Ramos (cell line): ENCODE results near the gene LDLRAD4.

Experiments used
- in situ Hi-C: fragments of 300-500 bp; cut with MboI; formaldehyde crosslinking; loops from one replicate; pipeline ENCODE4 v1.14.3; 2022; ENCODE audit warnings: low sequenced_read_pairs; ENCODE audit not compliant: unreplicated experiment

Gene LDLRAD4

GRCh38 chr18:13298262-13298661 is 79.7 kb downstream of the LDLRAD4 start:
- in situ Hi-C loops: no loop called here

DNA sequence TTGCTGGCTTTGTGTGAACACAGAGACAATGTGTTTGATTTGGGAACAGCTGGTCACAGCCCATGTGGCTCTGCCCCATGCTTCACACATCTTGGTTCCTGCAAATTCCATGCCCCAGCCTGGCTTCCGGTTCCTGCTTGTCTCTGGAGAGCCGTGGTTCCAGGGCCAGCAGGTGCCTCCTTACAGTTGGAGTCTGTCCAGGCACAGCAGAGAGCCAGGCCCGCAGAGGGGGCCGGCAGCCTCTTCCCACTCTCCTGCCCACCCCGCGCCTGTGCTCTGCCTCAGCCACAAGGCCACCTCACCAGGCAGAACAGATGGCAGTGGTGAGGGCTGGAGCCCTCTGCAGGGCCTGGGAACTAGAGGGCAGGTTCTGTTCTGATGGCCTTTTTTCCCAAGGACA is 81.5 kb downstream of the LDLRAD4 start:
- in situ Hi-C loops: no loop called here

GRCh38 chr18:13300796-13301195 is 82.2 kb downstream of the LDLRAD4 start:
- in situ Hi-C loops: no loop called here

DNA sequence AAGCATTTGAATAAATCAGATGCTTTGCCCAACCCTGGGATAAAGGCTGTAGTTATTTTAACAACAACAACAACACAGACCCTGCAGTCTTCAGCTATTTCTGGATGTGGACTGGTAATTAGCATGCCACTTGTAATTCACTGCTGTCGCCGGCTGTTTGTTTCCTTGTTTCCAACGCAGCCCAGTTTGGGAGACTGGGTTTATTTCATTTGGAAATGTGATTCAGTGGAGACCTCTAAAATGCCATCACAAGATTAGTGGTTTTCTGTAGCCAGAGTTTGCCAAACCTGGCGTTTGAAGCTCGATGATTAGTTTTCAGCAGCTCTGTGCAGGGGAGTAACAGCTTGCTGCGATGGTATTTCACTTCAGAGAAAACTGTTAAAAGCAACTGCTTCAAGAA is 83.5 kb downstream of the LDLRAD4 start:
- in situ Hi-C loops: no loop called here

GRCh38 chr18:13302457-13303225 is 84.1 kb downstream of the LDLRAD4 start:
- in situ Hi-C loops: no loop called here

DNA sequence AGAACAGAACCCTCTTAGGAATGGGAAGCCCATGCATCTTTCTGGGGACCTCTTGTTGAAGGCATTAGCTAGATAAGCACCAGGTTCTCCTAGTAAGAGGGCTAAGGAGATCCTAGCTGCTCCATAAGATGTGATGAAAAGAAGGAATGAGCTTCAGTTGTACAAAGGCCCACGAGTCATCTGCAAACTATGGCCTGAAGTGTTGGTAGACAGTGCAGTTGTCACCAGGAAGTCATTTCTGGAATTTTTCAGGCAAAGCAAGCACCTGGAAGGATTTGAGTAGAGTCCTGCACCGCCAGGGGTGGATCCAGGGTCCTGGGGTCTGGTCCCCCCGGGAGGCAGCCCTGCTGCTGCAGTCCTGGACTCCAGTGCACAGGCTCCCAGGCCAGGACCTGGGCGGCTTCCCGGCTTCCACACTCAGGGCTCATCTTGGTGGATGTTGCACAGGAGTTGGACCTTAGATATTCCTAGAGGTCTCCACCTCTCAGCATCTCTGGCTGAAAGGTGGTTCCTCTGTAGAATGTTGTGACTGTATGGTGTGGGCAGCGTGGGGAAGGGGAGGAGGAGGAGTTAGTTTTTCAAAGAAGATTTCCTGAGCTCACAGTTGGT is 85.3 kb downstream of the LDLRAD4 start:
- in situ Hi-C loops: no loop called here

- in situ Hi-C loops: no loop called here
These were observed 86.7 kb downstream of the LDLRAD4 start for GRCh38 chr18:13305301-13305700.

DNA sequence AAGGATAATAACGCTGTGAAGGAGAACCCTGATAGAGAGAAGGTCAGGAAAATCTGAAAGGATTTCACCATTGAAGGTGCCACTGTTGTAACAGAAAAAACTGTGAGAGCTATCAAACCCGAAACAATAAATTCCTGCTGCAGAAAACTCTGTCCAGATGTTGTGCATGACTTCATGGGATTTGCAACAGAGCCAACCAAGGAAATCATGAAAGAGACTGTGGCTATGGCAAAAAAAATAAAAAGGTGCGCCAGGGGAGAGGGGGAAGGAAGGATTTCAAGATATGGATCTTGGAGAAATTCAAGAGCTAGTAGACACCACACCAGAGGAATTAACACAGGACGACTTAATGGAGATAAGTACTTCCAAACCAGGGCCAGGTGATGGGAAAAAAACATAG is 88.0 kb downstream of the LDLRAD4 start:
- in situ Hi-C loops: no loop called here

DNA sequence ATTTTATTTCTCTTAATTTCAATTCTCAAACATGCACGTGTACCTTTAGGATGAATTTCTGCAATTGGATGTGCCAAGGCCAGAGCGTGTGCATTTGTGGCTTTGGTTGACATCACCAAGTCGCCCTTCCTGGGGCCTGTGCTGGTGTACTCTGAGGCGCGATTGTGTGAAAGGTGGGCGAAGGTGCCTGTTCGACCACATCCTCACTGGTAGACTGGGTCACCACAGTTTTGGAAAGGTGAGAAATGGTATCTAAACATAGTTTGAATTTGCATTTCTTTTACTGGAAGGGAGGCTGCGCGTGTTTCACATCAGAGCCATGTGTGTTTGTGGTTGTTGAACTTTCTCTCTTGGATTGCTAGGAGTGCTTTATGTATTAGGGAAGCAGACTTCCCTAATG is 89.8 kb downstream of the LDLRAD4 start:
- in situ Hi-C loops: no loop called here

- in situ Hi-C loops: no loop called here
These were observed 90.6 kb downstream of the LDLRAD4 start for GRCh38 chr18:13309031-13309747.

DNA sequence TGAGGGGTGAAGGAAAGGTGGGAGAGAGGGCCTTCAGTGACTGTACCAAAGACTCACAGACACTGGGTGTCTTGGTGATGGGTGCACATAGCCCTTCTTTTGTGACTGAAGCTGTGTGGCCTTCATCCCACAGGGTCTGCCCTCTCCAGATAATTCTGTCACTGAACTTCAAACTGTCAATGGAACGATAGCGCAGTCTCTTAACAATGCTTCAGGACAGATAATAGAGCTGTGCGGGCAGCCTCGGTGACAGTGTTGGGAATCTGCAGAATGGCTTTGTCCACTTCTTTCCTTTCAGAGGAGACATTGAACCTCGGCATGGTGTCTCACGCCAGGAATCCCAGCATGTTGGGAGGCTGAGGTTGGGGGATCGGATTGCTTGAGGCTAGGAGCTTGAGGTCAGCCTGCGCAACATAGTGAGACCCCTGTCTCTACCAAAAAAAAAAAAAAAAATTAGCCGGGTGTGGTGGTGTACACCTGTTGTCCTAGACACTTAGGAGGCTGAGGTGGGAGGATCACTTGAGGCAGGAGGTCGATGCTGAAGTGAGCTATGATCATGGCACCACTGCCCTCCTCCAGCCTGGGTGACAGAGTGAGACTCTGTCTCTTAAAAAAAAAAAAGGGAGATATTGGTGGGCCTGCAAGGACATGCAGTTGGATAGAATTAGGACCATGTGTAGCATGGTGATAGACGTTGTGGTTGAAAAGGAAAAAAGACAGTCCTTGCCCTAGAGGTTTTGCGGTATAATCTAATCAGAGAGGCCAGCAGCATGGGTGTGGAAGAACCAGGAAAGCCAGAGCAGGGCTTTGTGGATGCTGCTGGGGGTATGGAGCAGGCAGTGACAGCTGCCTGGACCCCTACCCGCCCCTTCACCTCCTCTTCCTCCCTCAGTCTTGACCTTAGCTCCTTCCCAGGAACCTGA is 91.4 kb downstream of the LDLRAD4 start:
- in situ Hi-C loops: no loop called here

GRCh38 chr18:13311193-13311592 is 92.6 kb downstream of the LDLRAD4 start:
- in situ Hi-C loops: no loop called here

- in situ Hi-C loops: no loop called here
These were observed 94.0 kb downstream of the LDLRAD4 start for GRCh38 chr18:13312515-13312914.

GRCh38 chr18:13313006-13313686 is 94.6 kb downstream of the LDLRAD4 start:
- in situ Hi-C loops: no loop called here

DNA sequence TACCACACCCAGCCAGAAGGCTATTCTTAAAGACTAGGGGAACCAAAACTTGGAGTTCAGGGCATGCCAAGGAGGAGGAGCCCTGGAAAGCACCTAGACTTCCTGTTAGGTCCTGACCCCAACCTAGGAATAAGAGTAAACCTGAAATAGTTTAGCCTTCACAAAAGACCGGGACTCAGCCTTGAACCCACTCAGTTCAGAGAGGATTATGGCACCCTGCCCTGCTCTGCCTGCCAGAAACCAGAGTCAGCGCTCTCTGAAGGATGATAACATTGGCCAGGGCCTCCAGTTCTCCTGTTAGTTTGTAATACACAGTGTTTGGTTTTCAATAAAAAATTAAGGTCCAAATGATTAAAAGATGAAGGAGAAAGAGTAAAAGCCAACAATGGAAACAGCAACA is 96.4 kb downstream of the LDLRAD4 start:
- in situ Hi-C loops: no loop called here

DNA sequence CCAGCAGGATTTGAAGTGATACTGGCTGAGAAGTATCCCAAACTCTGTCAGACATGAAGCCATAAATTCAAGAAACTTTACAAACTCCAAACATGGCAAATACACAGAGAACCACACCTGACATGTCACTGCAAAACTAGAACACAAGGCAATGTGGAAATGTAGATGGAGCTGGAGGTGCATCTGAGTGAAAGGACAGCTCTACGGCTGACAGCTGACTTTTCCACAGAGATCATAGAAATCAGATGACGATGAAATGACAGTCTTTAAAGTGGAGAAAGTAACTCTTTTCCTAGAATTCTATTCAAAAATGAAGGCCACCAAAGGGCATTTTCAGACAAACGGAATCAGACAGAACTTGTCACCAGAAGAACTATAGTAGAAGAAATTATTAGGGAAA is 97.5 kb downstream of the LDLRAD4 start:
- in situ Hi-C loops: no loop called here

DNA sequence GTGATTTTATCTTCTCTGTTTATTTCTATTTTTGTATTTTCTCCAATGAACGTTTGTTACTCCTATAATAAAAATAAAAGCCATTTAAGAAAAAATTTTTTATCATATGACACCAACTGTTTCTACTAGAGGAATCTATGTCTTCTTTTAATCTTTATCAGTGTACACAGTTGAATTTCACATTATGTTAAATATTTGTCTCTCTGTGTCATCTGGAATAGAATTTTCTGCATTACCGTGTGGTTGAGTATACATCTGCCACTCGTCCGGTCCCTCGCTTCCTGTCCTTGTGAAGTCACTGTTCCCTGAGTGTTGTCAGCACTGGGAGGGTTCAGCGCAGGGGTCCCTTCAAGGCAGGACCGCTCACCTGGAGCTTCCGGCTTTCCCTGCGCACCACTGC is 99.2 kb downstream of the LDLRAD4 start:
- in situ Hi-C loops: no loop called here

- in situ Hi-C loops: no loop called here
These were observed 100.4 kb downstream of the LDLRAD4 start for GRCh38 chr18:13318731-13319501.

GRCh38 chr18:13319629-13320028 is 101.1 kb downstream of the LDLRAD4 start:
- in situ Hi-C loops: no loop called here
